Fibroblast of pulmonary artery (primary cell): Measurements from ENCODE around the gene A2ML1.
A peak's percentile ranks its signal among the peaks of the same experiment; 100 is the strongest.
"Not testable (repeated sequence)": the region's sequence is repeated elsewhere in the genome, so short reads cannot be mapped to it uniquely, and the experiment has no call there.

Experiments
- DNase-seq: peaks from one replicate; pipeline ENCODE4 v3.0.0-alpha.2; 2010; ENCODE audit warnings: low read depth
- H3K4me3 ChIP-seq: replicated peaks from 2 replicates; pipeline ENCODE4 v1.5.1; 2011; ENCODE audit warnings: low read depth, mild to moderate bottlenecking, control low read depth, low read length, moderate library complexity
- CTCF ChIP-seq: IDR thresholded peaks from 2 replicates; pipeline ENCODE4 v1.5.1; 2011; ENCODE audit warnings: mild to moderate bottlenecking, control low read depth, low read length, inconsistent platforms; ENCODE audit errors: missing control alignments

Gene A2ML1

GRCh38 chr12:8784290-8784888 is 38.0 kb upstream of the A2ML1 start:
- DNase-seq: peak; percentile 4
- no peak overlapping the region for H3K4me3 ChIP-seq
- no peak for TF ChIP-seq CTCF

- no peak overlapping the region for H3K4me3 ChIP-seq
- DNase-seq: no peak
- no peak for TF ChIP-seq CTCF
Measured at GRCh38 chr12:8785499-8785898, 36.9 kb upstream of the A2ML1 start.

GRCh38 chr12:8787206-8787605 is 35.2 kb upstream of the A2ML1 start:
- H3K4me3 ChIP-seq: not testable (repeated sequence)

GRCh38 chr12:8788706-8789105 is 33.7 kb upstream of the A2ML1 start:
- DNase-seq, H3K4me3 ChIP-seq: not testable (repeated sequence)

More at GRCh38 chr12:8787206-8787605, 35.2 kb upstream of the A2ML1 start:
- not testable (repeated sequence) for DNase-seq

GRCh38 chr12:8789341-8790013 is 32.9 kb upstream of the A2ML1 start:
- DNase-seq, H3K4me3 ChIP-seq: not testable (repeated sequence)

GRCh38 chr12:8793226-8793625 is 29.2 kb upstream of the A2ML1 start:
- peak; percentile 17 for DNase-seq
- not testable (repeated sequence) for H3K4me3 ChIP-seq

- not testable (repeated sequence) for DNase-seq, H3K4me3 ChIP-seq
Measured at GRCh38 chr12:8794611-8795010, 27.8 kb upstream of the A2ML1 start.

- no peak for TF ChIP-seq CTCF
- DNase-seq: no peak
- no peak overlapping the region for H3K4me3 ChIP-seq
Measured at GRCh38 chr12:8796831-8797626, 25.4 kb upstream of the A2ML1 start.

GRCh38 chr12:8801213-8801612 is 21.2 kb upstream of the A2ML1 start:
- not testable (repeated sequence) for DNase-seq, H3K4me3 ChIP-seq

GRCh38 chr12:8804833-8805232 is 17.6 kb upstream of the A2ML1 start:
- not testable (repeated sequence) for H3K4me3 ChIP-seq, DNase-seq

GRCh38 chr12:8805487-8805886 is 16.9 kb upstream of the A2ML1 start:
- not testable (repeated sequence) for DNase-seq, H3K4me3 ChIP-seq

- not testable (repeated sequence) for DNase-seq, H3K4me3 ChIP-seq
Measured at GRCh38 chr12:8807084-8807483, 15.3 kb upstream of the A2ML1 start.

- not testable (repeated sequence) for H3K4me3 ChIP-seq, DNase-seq
Measured at GRCh38 chr12:8810112-8810511, 12.3 kb upstream of the A2ML1 start.
